ENCODE results near the gene PPM1N. TPM values are rescaled to one million over a fixed set of nuclear protein-coding genes. Genes with fewer than 3 reads are reported as not detected.

The PPM1N gene
- total RNA-seq, 3 donors from 2014 or later, result 1.8 to 2.5 (median 2.3) TPM

DNA sequence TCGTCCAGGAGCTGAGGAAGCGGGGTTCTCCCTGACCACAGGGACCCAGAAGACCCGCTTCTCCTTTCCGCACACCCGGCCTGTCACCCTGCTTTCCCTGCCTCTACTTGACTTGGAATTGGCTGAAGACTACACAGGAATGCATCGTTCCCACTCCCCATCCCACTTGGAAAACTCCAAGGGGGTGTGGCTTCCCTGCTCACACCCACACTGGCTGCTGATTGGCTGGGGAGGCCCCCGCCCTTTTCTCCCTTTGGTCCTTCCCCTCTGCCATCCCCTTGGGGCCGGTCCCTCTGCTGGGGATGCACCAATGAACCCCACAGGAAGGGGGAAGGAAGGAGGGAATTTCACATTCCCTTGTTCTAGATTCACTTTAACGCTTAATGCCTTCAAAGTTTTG lies 27.9 kb downstream of the PPM1N start:
- H3K4me1 ChIP-seq, result no peaks in the 10 kb centered on the region
- DNase-seq (ENCODE audit: low spot score in 2 of 2), result peak in 1 of 2 donors; percentile 65
- no peaks in the 10 kb centered on the region for H3K27me3 ChIP-seq
- no peak overlapping the region for H3K27ac ChIP-seq
- H3K4me3 ChIP-seq, result no peak overlapping the region
- H3K36me3 ChIP-seq, result no peaks in the 10 kb centered on the region
- intact Hi-C loops (cut with DNase I; ENCODE audit: low total_unique reads), result loop anchor here (10.0 kb wide), 1 partner anchor 109 kb away; the partner anchor contains the start of gene EML2
- TF ChIP-seq POLR2AphosphoS5 (IDR thresholded peaks at IDR 0.05) (no peak), POLR2A (IDR thresholded peaks at IDR 0.05) (no peak)
- TF ChIP-seq, protein P1, sequence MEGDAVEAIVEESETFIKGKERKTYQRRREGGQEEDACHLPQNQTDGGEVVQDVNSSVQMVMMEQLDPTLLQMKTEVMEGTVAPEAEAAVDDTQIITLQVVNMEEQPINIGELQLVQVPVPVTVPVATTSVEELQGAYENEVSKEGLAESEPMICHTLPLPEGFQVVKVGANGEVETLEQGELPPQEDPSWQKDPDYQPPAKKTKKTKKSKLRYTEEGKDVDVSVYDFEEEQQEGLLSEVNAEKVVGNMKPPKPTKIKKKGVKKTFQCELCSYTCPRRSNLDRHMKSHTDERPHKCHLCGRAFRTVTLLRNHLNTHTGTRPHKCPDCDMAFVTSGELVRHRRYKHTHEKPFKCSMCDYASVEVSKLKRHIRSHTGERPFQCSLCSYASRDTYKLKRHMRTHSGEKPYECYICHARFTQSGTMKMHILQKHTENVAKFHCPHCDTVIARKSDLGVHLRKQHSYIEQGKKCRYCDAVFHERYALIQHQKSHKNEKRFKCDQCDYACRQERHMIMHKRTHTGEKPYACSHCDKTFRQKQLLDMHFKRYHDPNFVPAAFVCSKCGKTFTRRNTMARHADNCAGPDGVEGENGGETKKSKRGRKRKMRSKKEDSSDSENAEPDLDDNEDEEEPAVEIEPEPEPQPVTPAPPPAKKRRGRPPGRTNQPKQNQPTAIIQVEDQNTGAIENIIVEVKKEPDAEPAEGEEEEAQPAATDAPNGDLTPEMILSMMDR (IDR thresholded peaks at IDR 0.05), result no peak
- no peaks in the 10 kb centered on the region for H3K9me3 ChIP-seq

DNA sequence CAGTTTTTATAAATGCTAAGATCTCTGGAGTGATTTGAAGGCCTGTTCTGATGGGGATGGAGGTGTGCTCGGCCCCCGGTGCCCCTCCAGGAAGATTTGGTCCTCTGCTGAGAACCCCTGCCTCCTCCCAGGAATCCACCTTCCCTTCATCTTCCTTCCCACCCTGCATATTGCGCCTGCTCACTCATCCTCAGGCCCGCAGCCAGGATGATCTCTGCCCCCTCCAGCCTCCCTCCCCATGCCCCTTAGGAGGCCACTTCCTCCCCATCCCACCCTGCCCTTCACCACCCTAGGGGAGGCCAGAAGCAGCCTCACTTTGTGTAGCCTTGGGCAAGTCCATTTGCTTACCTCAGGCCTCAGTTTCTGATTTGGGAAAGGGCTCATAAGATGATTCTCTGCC lies 28.7 kb downstream of the PPM1N start:
- intact Hi-C loops (cut with DNase I; ENCODE audit: low total_unique reads), result loop anchor here (10.0 kb wide), 1 partner anchor 108 kb away; the partner anchor contains the start of gene EML2
- Histone ChIP-seq H3K27me3 (no peaks in the 10 kb centered on the region), H3K4me1 (no peaks in the 10 kb centered on the region), H3K36me3 (no peaks in the 10 kb centered on the region), H3K4me3 (no peak overlapping the region), H3K9me3 (no peaks in the 10 kb centered on the region), H3K27ac (peak overlapping the region in 1 of 2 donors; percentile 30)
- TF ChIP-seq POLR2AphosphoS5 (IDR thresholded peaks at IDR 0.05), result no peak
- TF ChIP-seq POLR2A (IDR thresholded peaks at IDR 0.05), result no peak
- TF ChIP-seq, protein P1 (IDR thresholded peaks at IDR 0.05), result no peak
- no peak for DNase-seq (ENCODE audit: low spot score in 2 of 2)

DNA sequence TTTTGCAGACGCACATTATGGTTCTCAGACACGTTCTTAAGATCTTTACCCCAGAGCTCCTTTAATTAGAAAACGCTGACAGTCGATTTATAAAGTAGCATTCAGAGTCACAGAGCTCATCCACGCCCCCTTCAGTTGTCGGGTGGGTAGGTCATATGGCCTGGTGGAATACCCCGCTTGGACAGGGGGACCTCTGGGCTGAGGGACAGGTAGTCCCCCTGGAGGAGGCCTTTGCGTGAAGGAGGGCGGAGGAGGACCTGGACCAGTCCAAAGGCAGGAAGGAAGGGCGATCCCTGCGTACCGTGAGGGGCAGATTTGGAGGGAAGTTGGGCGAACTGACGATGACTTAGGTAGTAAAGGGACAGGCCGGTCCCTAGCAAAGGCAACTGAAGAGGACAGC lies 29.5 kb downstream of the PPM1N start:
- TF ChIP-seq, protein P1 (IDR thresholded peaks at IDR 0.05), result no peak
- TF ChIP-seq POLR2AphosphoS5 (IDR thresholded peaks at IDR 0.05) (peak in 1 of 3 donors; percentile 4), POLR2A (IDR thresholded peaks at IDR 0.05) (no peak)
- H3K4me1 ChIP-seq, result no peaks in the 10 kb centered on the region
- H3K36me3 ChIP-seq, result no peaks in the 10 kb centered on the region
- DNase-seq (ENCODE audit: low spot score in 2 of 2), result no peak
- H3K9me3 ChIP-seq, result no peaks in the 10 kb centered on the region
- intact Hi-C loops (cut with DNase I; ENCODE audit: low total_unique reads), result loop anchor here (10.0 kb wide), 1 partner anchor 107 kb away; the partner anchor contains the start of gene EML2
- peak overlapping the region in 2 of 3 donors; percentile 65 to 68 for H3K4me3 ChIP-seq
- no peaks in the 10 kb centered on the region for H3K27me3 ChIP-seq
- peak overlapping the region; percentile 73 to 83 for H3K27ac ChIP-seq

DNA sequence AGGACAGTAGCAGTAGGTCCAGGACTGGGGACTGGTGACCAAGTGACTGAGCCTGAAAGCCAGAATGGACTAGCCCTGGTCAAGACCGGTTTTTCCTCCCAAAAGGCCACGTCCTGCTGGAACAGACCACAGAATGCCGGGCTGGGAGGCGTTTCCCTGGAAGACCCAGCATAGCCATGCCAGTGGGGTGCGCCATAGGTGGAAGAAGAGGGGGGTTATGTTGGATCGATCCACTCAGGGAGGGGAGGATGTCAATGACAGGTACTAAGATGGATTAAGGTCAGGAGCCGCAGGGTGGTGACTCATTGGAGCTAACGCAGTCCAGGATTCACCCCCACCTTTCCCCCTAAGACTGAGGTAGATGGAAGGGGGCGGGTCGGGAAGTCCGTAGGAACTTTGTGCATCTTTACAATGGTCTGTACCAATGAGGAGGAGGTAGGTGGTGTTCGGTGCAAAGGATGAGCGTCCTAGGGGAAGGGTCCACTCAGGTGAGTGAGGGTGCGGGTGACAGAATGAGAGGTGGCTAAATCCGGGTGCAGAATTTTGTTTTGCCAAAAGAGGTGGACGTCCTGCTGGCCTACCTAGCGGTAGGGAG lies 30.0 kb downstream of the PPM1N start:
- Histone ChIP-seq H3K27me3 (no peaks in the 10 kb centered on the region), H3K27ac (peak overlapping the region; percentile 73 to 83), H3K4me3 (peak overlapping the region in 2 of 3 donors; percentile 65 to 68), H3K9me3 (no peaks in the 10 kb centered on the region), H3K4me1 (no peaks in the 10 kb centered on the region), H3K36me3 (no peaks in the 10 kb centered on the region)
- peak in 1 of 2 donors; percentile 50 for DNase-seq (ENCODE audit: low spot score in 2 of 2)
- peak in 2 of 3 donors; percentile 5 to 18 for TF ChIP-seq POLR2AphosphoS5 (IDR thresholded peaks at IDR 0.05)
- TF ChIP-seq, protein P1 (IDR thresholded peaks at IDR 0.05), result no peak
- intact Hi-C loops (cut with DNase I; ENCODE audit: low total_unique reads), result loop anchor here (10.0 kb wide), 1 partner anchor 107 kb away; the partner anchor contains the start of gene EML2

DNA sequence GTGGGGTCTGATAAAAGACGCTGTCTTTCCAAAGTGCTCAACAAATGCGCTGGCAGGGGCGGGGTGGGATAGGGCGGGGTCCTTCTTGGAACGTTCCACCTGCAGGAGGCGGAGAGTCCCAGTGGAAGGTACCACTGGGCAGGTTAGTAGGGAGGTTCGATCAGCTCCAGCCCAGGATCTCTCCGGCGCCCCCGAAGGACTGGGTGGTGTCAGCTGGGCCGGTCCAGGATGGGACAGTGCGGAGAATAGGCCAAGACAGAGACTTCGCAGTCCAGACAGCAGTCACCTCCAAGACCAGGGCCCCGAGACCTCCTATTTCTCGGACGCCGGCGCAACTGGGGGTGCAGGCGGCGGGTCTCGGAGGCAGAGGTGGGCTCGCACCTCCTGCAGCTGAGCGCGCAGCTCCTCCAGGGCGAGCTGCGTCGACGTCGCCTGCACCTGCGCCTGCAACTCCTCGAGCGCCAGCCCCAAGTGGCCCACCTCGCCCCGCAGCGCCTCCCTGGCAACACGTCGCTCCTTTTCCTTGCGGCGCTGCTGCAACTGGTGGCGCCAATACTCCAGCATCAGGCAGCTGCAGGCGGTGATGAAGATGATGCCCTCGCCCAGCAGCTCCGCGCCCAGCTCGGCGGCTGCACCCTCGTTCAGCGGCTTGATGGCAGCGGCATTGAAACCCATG lies 30.6 kb downstream of the PPM1N start:
- intact Hi-C loops (cut with DNase I; ENCODE audit: low total_unique reads), result loop anchor here (10.0 kb wide), 1 partner anchor 106 kb away; the partner anchor contains the start of gene EML2
- Histone ChIP-seq H3K27ac (peak overlapping the region; percentile 73 to 83), H3K4me3 (peak overlapping the region in 2 of 3 donors; percentile 65 to 68), H3K4me1 (no peaks in the 10 kb centered on the region), H3K36me3 (no peaks in the 10 kb centered on the region), H3K27me3 (no peaks in the 10 kb centered on the region), H3K9me3 (no peaks in the 10 kb centered on the region)
- peak; percentile 58 to 69 for DNase-seq (ENCODE audit: low spot score in 2 of 2)
- TF ChIP-seq POLR2A (IDR thresholded peaks at IDR 0.05), result no peak
- TF ChIP-seq, protein P1 (IDR thresholded peaks at IDR 0.05), result no peak
- no peak for TF ChIP-seq POLR2AphosphoS5 (IDR thresholded peaks at IDR 0.05)
